Parietal lobe (tissue), 2 donors: ENCODE measurements around the gene ST6GALNAC6. TPM values are rescaled to one million over a fixed set of nuclear protein-coding genes. Genes with fewer than 3 reads are reported as not detected.

Experiments used
- small RNA-seq: library from RNA; depleted of rRNA; stranded (forward); fragments of <200 nt; gene quantifications from one replicate; pipeline ENCODE3, GENCODE V24; 2014; ENCODE audit warnings: low replicate concordance
- total RNA-seq: library from RNA; depleted of rRNA; stranded (reverse); fragments of >200 nt; gene quantifications from one replicate; pipeline ENCODE4 v1.2.3, GENCODE V29; 2014

The ST6GALNAC6 gene, protein sequence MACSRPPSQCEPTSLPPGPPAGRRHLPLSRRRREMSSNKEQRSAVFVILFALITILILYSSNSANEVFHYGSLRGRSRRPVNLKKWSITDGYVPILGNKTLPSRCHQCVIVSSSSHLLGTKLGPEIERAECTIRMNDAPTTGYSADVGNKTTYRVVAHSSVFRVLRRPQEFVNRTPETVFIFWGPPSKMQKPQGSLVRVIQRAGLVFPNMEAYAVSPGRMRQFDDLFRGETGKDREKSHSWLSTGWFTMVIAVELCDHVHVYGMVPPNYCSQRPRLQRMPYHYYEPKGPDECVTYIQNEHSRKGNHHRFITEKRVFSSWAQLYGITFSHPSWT
- total RNA-seq, result 31.6 TPM

DNA sequence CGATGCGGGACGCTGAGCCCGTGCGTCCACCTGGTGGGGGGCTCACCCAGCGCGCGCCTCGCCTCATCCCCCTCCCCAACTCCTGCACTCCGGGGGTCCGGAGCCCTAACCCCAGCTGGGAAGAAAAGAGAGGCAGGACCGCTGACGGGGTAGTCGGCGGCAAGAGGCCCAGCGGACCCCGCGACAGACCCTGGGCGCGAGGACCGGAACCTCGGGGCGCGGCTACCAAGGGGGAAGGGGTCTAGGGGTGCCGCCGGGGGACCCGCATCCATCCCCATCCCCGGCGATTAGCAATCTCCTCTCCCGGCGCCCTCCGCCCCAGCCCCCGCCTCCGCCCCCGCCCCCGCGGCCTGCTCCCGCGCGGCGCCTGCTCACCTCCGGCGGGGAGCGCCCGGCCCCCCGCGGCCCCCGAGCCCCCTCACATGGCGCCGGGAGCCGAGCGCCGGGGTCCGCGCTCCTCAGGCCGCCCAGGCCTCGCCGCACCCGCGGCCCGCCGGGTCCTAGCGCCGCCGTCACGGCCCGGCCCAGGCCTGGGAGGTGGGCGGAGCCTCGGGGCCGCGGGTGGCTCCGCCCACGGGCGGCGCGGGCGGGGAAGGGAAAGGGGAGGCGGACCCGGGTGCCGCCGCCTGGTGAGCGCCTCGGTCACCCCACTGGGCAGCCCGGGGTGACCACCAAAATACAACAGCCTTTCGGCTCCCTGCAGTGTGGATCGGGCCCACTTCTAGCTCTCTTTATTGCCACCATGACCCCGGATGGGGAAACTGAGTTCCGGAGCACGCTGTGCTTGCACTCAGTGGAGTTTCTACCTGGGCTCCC lies at the start of gene ST6GALNAC6:
Gene ST6GALNAC6 (minus strand): TSS at position 476 of the 816 bp plus-strand sequence. CDS start 1,622 bp downstream, outside the sequence.

DNA sequence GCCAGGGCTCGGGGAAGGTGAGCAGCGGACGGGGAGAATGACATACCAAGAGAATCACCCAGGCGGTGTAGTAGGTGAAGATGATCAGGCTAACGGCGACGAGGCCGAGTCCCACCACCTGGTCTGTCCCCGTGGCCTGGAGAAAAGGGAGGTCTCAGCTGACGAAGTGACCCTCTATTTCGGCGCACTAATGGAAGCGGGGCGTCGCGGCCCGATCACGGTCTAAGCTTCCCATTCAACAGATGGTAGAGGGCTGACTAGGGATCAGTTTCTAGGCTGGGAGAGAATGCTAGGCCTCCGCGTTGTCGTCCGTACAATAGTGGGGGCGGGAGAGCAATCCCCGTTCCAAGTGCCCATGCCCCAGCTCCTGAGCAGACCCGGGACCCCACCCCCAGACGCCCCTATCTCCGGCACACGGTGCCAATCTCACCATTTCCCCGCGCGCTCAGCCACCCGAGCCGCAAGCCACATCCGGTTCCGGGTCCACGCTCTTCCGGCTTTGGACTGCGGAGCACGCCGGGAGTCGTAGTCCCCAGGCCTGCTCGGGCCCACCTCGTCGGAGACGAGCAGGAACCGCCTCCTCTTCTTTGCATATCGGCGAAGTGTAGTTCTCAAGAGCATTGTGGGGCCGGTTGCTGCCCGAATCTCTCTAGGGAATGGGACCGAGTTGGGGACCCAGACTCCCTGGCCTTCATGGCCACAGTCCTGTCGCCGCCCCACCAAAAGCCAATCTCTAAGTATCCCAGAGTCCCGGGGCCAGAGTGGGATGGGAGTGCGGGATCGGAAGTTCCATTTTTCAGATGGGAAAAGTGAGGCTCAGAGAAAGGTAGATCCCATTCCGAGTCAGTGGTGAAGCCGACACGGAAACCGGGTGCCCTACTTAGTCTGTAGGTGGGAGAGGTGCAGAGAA lies 38.2 kb upstream of the ST6GALNAC6 start, which contains the start of gene DPM2:
Gene DPM2 (minus strand): TSS at position 467 of the 910 bp plus-strand sequence. CDS start 34 bp downstream, at position 433.

DNA sequence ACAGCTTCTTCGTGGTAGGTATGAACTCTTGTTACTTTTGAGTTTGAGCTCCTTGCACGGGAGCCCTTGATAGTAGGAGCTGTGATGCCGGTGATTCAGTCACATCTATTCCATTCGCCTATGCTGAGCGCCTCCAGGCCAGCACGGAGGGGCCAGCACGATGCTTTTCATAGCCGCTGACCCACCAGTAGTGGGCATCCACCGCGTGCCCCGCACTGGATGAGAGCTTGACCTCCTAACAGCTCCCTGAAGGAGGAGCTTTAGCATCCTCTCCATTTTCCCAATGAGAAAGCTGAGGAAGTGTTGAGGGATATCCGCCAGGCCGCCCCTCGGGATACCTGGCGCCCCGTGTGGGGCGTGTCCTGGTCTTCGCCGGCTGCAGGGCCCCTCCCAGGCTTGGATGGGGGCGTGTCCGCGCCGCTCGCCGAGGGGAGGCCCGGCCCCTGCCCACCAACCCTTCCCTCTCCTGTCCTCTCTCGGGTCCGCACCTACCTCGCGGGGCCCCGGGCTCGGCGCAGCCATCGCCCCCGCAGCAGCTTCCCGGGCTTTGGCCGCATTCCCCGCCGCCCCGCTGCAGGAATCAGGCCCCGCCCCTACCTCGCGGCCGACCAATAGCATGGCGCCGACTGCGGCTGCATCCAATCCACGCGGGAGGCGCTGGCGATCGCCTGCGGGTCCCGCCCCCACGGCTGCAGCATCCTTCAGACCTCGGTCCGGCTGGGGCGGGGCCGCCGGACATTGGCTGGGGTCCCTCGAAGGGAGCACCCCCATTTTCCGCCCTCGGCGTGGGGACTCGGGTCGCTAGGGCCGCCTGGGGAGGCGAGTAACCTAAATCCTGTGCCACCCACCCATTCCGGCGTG lies 31.1 kb upstream of the ST6GALNAC6 start, which contains the start of gene PIP5KL1:
Gene PIP5KL1 (minus strand): TSS at position 547 of the 861 bp plus-strand sequence. CDS start 25 bp downstream, at position 522.

DNA sequence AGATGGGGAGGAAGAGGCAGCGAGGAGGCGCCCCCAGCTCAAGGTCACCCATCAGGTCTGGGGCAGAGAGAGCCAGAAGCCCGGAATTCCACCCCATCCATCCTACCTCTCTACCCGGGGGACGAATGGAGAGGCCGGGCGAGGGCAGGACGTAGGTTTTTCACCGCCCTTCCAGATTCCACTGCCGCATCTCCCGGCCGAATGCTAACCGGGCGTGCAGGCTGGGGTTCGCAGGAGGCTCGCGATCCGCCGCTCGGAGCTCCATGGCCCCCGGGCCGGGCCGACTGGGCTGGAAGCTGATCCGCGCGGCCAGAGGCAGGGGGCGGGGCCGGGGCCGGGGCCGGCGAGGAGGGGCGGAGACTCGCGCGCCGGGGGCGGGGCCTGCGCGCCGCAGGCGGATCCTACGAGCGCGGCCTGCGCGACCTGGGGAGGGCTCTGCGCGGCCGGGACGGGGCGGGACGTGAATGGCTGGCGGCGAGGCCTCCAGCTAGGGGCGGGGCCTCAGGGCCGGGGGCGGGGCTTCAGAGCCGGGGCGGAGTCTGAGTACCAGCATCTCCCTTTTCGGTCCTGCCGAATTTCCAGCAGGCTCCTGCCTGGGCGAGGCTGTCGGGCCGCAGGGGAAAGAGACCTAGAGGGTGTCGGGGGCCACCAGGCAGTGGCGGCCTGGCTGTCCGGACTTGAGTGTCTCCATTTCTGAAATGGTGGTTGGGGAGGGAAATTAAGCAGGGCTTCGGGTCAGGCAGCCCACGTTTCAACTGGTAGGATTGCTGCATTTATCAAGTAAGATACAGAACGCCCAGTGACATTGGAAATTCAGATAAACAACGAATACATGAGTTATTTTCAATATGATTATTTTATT lies 17.5 kb upstream of the ST6GALNAC6 start, which contains the start of gene ST6GALNAC4:
Gene ST6GALNAC4 (minus strand): TSS at position 322 of the 862 bp plus-strand sequence. CDS start 622 bp downstream, outside the sequence.

DNA sequence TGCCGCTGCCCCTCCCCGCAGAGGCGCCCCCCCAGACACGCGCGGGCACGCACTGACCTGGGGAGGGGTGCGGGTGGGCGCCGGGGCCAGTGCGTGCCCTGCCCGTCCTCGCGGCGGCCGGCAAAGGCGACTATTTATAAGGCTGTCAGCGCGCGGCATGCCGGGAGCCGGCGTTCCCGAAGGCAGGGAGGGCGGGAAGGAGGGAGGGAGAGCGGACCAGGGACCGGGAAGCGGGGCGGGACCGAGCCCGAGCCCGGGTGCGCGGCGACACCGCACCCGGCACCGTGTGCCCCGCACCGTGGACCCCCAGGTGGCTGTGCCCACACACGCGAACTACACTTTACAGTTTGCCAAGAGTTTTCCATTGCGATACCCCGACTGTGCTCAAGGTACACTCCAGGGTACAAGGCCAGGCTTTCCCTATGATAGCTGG lies 21.8 kb downstream of the ST6GALNAC6 start, which contains the start of gene AK1:
Gene AK1 (minus strand): TSS at position 110 of the 433 bp plus-strand sequence. CDS start 3,058 bp downstream, outside the sequence.

DNA sequence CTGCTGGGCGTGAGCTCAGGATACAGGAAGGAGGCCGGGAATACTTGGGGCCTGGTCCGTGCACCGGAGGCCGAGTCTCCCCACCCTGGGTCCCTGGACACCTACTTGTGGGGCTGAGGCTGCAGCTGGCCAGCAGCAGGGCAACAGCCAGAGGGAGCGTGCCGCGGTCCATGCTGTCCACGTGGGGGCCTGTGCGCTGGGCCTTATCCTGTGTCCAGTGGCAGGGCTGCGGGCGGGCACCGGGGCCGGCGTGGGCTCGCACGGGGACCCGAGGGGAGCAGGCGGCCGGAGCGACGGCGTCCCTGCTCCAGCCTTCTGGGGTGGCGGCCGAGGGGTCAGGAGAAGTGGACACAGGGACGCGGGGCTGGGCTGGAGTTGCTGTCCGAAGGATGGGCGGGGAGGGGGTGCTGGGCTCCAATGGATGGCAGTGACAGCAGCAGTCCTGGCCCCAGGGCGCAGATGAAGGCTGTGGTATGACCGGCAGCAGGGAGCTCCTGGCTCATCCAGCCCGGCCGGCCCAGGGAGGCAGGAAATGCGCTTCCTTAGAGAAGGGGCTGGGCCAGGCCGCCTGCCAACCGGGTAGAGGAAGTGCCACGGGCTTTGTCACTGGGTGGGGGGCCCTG lies 45.1 kb downstream of the ST6GALNAC6 start, which contains the start of gene ENG:
Gene ENG (minus strand): TSS at position 475 of the 623 bp plus-strand sequence. CDS start 303 bp downstream, at position 172.

Small RNAs within 50 kb of the gene (small RNA-seq; reads per million reads assigned to genes)
- gene MIR4672, result not detected
- gene RNA5SP296, result not detected

Other genes with a start within 250 kb of the ST6GALNAC6 start
- 0.94 TPM for gene CFAP157, start 192.6 kb downstream of the ST6GALNAC6 start, total RNA-seq
- 6.9 TPM for gene PTRH1, start 183.9 kb downstream of the ST6GALNAC6 start, total RNA-seq
- gene TTC16, start 183.5 kb downstream of the ST6GALNAC6 start, total RNA-seq, result not detected
- gene TOR2A, start 164.3 kb downstream of the ST6GALNAC6 start, total RNA-seq, result 11.3 TPM
- 11.3 TPM for gene SH2D3C, start 120.9 kb downstream of the ST6GALNAC6 start, total RNA-seq
- gene CDK9, start 113.6 kb downstream of the ST6GALNAC6 start, total RNA-seq, result 66.7 TPM
- 31.0 TPM for gene FPGS, start 96.7 kb downstream of the ST6GALNAC6 start, total RNA-seq
- 1.9 TPM for gene ENG, start 44.9 kb downstream of the ST6GALNAC6 start, total RNA-seq
- gene AK1, start 21.9 kb downstream of the ST6GALNAC6 start, total RNA-seq, result 22.5 TPM
- gene ST6GALNAC4, start 17.4 kb upstream of the ST6GALNAC6 start, total RNA-seq, result 10.0 TPM
- gene PIP5KL1, start 31.2 kb upstream of the ST6GALNAC6 start, total RNA-seq, result 3.4 TPM
- gene DPM2, start 38.3 kb upstream of the ST6GALNAC6 start, total RNA-seq, result 13.5 TPM
- 7.2 TPM for gene EEIG1, start 81.4 kb upstream of the ST6GALNAC6 start, total RNA-seq
- gene NAIF1, start 167.7 kb upstream of the ST6GALNAC6 start, total RNA-seq, result 6.9 TPM
- gene SLC25A25, start 168.6 kb upstream of the ST6GALNAC6 start, total RNA-seq, result 29.4 TPM
- 49.1 TPM for gene PTGES2, start 228.1 kb upstream of the ST6GALNAC6 start, total RNA-seq
- not detected for gene LCN2, start 249.8 kb upstream of the ST6GALNAC6 start, total RNA-seq